DND-41 (cell line): Measurements from ENCODE around the gene PRKRA.
"Not testable (repeated sequence)": the region's sequence is repeated elsewhere in the genome, so short reads cannot be mapped to it uniquely, and the experiment has no call there.

Experiments used
- ATAC-seq: fragments of 200-7000 bp; cut with Tn5 transposase; 3 replicates; pipeline ENCODE4 v1.9.1; 2021; ENCODE audit warnings: low read depth; ENCODE audit not compliant: insufficient read depth
- DNase-seq: peaks from one replicate; pipeline ENCODE4 v3.0.0-alpha.2; 2020
- H2AFZ ChIP-seq: 2 replicates; pipeline ENCODE4 v1.6.0; 2012; ENCODE audit warnings: low read depth, low read length
- H3K27ac ChIP-seq: 2 replicates; pipeline ENCODE4 v1.5.1; 2012; ENCODE audit warnings: low read length, inconsistent platforms
- H3K27me3 ChIP-seq: fragments of 200-600 bp; sonication (generic); 2 replicates; pipeline ENCODE4 v1.6.0; 2012; ENCODE audit warnings: low read length, mild to moderate bottlenecking, inconsistent platforms; ENCODE audit not compliant: insufficient read depth, poor library complexity
- H3K36me3 ChIP-seq: 2 replicates; pipeline ENCODE4 v1.5.1; 2012; ENCODE audit warnings: low read length, inconsistent platforms; ENCODE audit not compliant: insufficient read depth
- H3K4me1 ChIP-seq: 2 replicates; pipeline ENCODE4 v1.5.1; 2012; ENCODE audit warnings: mild to moderate bottlenecking, low read length; ENCODE audit not compliant: insufficient read depth
- H3K4me2 ChIP-seq: 2 replicates; pipeline ENCODE4 v1.6.0; 2012; ENCODE audit warnings: mild to moderate bottlenecking, moderate library complexity, low read length, inconsistent platforms; ENCODE audit not compliant: insufficient read depth
- H3K4me3 ChIP-seq, 2 experiments: fragments of 200-600 bp in 1 of 2; shearing (Covaris generic) in 1 of 2; 2 replicates each; pipeline ENCODE4 v1.5.1; 2012 to 2016; ENCODE audit warnings: inconsistent platforms in 2 of 2, low read length in 2 of 2, mild to moderate bottlenecking in 2 of 2, low read depth in 1 of 2, moderate library complexity in 1 of 2
- H3K79me2 ChIP-seq: 2 replicates; pipeline ENCODE4 v1.6.0; 2012; ENCODE audit warnings: low read length, inconsistent platforms; ENCODE audit not compliant: insufficient read depth
- H3K9ac ChIP-seq: 2 replicates; pipeline ENCODE4 v1.6.0; 2012; ENCODE audit warnings: low read depth, mild to moderate bottlenecking, inconsistent platforms, low read length, moderate library complexity
- H3K9me3 ChIP-seq: 2 replicates; pipeline ENCODE4 v1.5.1; 2012; ENCODE audit warnings: low read length, moderate library complexity, mild to moderate bottlenecking, inconsistent platforms; ENCODE audit not compliant: insufficient read depth, severe bottlenecking
- H4K20me1 ChIP-seq: 2 replicates; pipeline ENCODE4 v1.6.0; 2012; ENCODE audit warnings: low read length; ENCODE audit not compliant: insufficient read depth
- EZH2 ChIP-seq: IDR thresholded peaks from 3 replicates; pipeline ENCODE4 v1.6.1; 2012; ENCODE audit warnings: borderline replicate concordance, low read depth, mild to moderate bottlenecking, moderate library complexity, low read length, inconsistent platforms; ENCODE audit not compliant: severe bottlenecking
- TF ChIP-seq, protein P1 (sequence below): IDR thresholded peaks from 2 replicates; pipeline ENCODE4 v1.5.1; 2012; ENCODE audit warnings: borderline replicate concordance, low read length, moderate library complexity, mild to moderate bottlenecking; ENCODE audit not compliant: poor library complexity, severe bottlenecking; ENCODE audit errors: extremely low read depth

Gene PRKRA

DNA sequence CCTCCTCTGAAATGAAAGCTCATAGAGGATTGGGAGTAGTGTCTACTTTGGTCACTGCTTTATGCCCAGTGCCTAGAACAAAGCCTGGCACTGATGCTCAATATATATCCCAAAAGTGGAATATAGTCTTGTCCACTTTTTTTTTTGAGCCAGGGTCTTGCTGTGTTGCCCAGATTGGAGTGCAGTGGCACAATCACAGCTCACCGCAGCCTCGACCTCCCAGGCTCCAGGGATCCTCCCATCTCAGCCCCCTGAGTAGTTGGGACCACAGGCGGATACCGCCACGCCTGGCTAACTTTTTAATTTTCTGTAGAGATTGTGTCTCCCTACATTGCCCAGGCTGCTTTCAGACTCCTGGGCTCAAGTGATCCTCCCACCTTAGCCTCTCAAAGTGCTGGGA, 23.6 kb upstream of the PRKRA start:
- ATAC-seq (no peak), DNase-seq (no peak)
- H3K27me3 ChIP-seq: no peaks in the 10 kb centered on the region
- peaks cover 27% of the 10 kb centered on the region for H3K4me1 ChIP-seq
- TF ChIP-seq, protein P1, sequence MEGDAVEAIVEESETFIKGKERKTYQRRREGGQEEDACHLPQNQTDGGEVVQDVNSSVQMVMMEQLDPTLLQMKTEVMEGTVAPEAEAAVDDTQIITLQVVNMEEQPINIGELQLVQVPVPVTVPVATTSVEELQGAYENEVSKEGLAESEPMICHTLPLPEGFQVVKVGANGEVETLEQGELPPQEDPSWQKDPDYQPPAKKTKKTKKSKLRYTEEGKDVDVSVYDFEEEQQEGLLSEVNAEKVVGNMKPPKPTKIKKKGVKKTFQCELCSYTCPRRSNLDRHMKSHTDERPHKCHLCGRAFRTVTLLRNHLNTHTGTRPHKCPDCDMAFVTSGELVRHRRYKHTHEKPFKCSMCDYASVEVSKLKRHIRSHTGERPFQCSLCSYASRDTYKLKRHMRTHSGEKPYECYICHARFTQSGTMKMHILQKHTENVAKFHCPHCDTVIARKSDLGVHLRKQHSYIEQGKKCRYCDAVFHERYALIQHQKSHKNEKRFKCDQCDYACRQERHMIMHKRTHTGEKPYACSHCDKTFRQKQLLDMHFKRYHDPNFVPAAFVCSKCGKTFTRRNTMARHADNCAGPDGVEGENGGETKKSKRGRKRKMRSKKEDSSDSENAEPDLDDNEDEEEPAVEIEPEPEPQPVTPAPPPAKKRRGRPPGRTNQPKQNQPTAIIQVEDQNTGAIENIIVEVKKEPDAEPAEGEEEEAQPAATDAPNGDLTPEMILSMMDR: no peak
- H3K9me3 ChIP-seq: no peaks in the 10 kb centered on the region
- H3K79me2 ChIP-seq: peaks cover 26% of the 10 kb centered on the region
- H3K27ac ChIP-seq: no peak overlapping the region
- H3K4me2 ChIP-seq: no peak overlapping the region
- H3K36me3 ChIP-seq: no peaks in the 10 kb centered on the region
- H3K9ac ChIP-seq: no peak overlapping the region
- H2AFZ ChIP-seq: no peak overlapping the region
- no peaks in the 10 kb centered on the region for H4K20me1 ChIP-seq
- H3K4me3 ChIP-seq: no peak overlapping the region

DNA sequence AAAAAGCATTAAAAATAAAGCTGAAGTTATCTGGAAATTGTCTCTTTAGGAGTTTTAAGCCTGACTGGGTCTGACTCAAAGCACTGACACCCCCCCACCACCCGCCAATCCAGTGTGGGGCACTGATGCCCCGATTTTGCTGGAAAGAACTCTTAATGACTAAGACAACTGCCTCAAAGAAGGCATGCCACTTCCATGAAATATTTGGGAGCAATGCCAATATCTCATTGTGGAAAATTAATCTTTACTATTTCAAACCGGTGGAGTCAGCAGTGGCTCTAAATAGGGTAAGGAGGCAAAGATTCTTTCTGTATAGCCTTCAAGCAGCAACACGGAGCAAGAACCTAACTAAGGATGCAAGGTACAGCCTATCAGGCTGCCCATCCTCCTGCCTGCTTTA, 23.0 kb upstream of the PRKRA start:
- ATAC-seq: no peak
- H3K27me3 ChIP-seq: no peaks in the 10 kb centered on the region
- no peak for DNase-seq
- TF ChIP-seq, protein P1: no peak
- no peak for TF ChIP-seq EZH2
- peaks cover 4% of the 10 kb centered on the region; the same call in 1 of the 2 replicates for H3K36me3 ChIP-seq
- H3K9me3 ChIP-seq: no peaks in the 10 kb centered on the region
- H3K4me1 ChIP-seq: peaks cover 21% of the 10 kb centered on the region
- no peak overlapping the region for H3K9ac ChIP-seq
- no peak overlapping the region for H3K27ac ChIP-seq
- no peaks in the 10 kb centered on the region for H4K20me1 ChIP-seq
- H2AFZ ChIP-seq: no peak overlapping the region
- peaks cover 26% of the 10 kb centered on the region for H3K79me2 ChIP-seq
- no peak overlapping the region for H3K4me2 ChIP-seq
- H3K4me3 ChIP-seq: no peak overlapping the region

DNA sequence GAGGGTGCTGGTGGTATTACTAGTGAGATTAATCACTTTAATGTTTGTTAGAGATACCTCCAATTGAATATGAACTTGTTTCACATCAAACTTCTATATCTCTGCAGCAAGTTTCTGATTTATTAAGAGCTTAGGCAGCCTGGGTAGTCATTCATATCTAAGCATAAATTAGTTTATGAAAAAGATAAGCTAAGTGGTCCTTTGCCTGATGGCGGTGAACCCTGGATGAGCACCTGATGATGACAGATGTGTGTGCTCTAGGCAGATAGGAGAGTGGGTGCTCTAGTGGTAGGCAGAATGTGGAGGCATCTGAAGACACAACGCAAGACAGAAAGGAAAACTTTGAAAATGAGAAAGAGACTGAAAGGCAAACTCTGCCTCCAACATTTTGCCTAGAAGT, 22.4 kb upstream of the PRKRA start:
- TF ChIP-seq EZH2: no peak
- TF ChIP-seq, protein P1: no peak
- no peaks in the 10 kb centered on the region for H3K9me3 ChIP-seq
- ATAC-seq: no peak
- peaks cover 21% of the 10 kb centered on the region for H3K4me1 ChIP-seq
- no peak overlapping the region for H2AFZ ChIP-seq
- no peaks in the 10 kb centered on the region for H4K20me1 ChIP-seq
- no peak for DNase-seq
- H3K79me2 ChIP-seq: peaks cover 26% of the 10 kb centered on the region
- peaks cover 6% of the 10 kb centered on the region; the same call in 1 of the 2 replicates for H3K36me3 ChIP-seq
- H3K27ac ChIP-seq: no peak overlapping the region
- no peaks in the 10 kb centered on the region for H3K27me3 ChIP-seq
- H3K4me2 ChIP-seq: no peak overlapping the region
- H3K4me3 ChIP-seq: no peak overlapping the region
- H3K9ac ChIP-seq: no peak overlapping the region

DNA sequence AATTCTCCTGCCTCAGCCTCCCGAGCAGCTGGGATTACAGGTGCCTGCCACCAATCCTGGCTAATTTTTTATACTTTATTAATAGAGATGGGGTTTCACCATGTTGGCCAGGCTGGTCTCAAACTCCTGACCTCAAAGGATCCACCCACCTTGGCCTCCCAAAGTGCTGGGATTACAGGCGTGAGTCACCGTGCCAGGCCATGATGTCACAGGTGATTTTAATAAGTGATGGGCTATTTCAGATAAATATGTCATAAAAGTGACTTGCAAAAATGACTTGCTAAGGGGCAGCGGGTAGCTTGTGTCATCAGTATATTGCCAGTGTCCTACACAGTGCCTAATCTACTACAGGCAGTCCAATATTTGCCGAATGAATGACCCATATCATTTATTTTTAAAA, 20.3 kb upstream of the PRKRA start:
- DNase-seq, H3K27me3 ChIP-seq, H3K9ac ChIP-seq, H2AFZ ChIP-seq, H4K20me1 ChIP-seq, H3K9me3 ChIP-seq, H3K4me2 ChIP-seq, H3K27ac ChIP-seq, H3K4me1 ChIP-seq, H3K4me3 ChIP-seq, H3K79me2 ChIP-seq, ATAC-seq: not testable (repeated sequence)
- H3K36me3 ChIP-seq: peaks cover 14% of the 10 kb centered on the region; the same call in 1 of the 2 replicates
